Loucy (cell line): Measurements from ENCODE around the gene GAST.

Experiments
- CTCF ChIP-seq: fragments of 200-600 bp; sonication (generic); conservative IDR thresholded peaks from 2 replicates; pipeline ENCODE4 v1.5.1; 2014; ENCODE audit warnings: mild to moderate bottlenecking, antibody characterized with exemption, low read length
- EZH2phosphoT487 ChIP-seq: fragments of 200-600 bp; IDR thresholded peaks from 2 replicates; pipeline ENCODE4 v1.6.1; 2018; ENCODE audit warnings: antibody characterized with exemption, mild to moderate bottlenecking, moderate library complexity, borderline replicate concordance

GRCh38 chr17:41667280-41668041, 44.7 kb upstream of the GAST start:
- TF ChIP-seq CTCF (no peak), EZH2phosphoT487 (no peak)
